HG03175 (cell line): Measurements from ENCODE around the gene HIVEP3.

ENCODE experiments used
- ATAC-seq: cut with Tn5 transposase; IDR thresholded peaks from one replicate; pipeline ENCODE4 v1.9.1; 2021; ENCODE audit warnings: mild to moderate bottlenecking, moderate library complexity; ENCODE audit not compliant: unreplicated experiment

Gene HIVEP3

DNA sequence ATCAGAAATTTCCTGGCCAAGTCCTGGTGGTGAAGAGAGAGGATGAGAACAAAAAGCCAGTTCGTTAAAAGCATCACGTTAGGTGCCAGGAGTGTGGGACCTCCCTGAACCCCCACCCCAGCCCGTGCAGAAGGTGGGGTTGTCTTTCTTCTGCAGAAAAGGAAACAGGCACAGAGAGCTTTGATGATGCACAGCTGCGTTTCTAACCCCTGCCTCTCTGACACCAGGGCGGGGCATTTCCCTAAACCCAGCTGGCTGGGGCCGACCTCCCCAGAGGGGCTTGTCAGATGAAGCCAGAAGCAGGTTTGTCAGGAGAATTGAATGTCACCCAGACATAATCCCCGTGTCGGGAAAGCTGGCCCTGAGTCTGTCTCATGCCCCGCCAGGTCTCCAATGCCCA, 244.9 kb downstream of the HIVEP3 start:
- no peak for ATAC-seq

DNA sequence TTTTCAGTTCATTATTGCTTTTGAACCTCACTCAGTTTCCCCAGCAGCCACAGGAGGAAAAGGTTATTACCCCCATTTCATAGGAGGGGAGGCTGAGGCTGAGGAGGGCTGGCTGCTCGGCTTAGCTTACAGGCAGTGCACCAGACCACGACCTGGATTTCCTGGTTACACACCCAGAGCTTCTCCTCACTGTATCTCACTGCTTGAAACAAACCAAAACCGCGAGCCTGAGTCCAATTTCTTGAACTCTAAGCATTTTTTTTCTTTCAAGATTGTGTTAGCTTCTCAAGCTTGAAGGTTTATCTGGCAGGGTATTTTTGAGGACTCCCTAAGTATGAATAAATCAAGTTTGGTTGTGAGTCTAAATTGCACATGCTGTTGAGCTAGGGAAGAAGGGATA, 245.3 kb downstream of the HIVEP3 start:
- peak; percentile 62 for ATAC-seq

DNA sequence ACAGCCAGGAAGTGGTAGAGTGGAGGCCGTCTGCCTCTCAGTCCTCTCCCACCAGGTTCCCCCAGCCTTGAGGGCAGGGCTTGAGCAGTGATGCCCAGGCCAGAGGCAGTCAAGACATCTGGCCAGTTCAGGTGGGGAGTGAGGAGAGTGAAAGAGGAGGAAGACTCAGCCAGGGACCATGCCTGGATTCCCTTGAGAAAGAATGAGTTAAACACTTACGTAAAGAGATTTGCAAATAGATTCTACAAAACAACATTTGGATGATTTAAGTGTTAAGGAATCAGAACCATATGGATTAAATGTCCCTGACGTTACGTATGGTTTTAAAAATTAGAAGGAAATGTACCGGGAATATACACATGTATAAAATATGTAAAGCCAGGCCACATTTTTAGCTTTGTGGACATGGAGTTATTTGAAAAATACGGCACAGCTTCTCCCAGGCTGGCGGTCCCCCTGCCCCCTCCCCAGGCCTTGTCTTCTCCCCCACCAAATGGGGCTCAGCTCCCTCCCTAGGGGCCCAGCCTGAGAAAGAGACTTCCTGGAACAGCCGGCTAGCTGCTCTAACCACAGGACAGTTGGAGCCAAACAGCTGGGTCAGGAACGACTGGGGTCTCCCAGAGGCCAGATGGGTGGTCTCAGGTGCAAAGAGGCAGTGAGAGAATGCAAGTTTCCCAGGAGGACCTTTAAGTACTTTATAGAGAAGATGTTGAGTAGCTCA, 245.9 kb downstream of the HIVEP3 start:
- no peak for ATAC-seq

DNA sequence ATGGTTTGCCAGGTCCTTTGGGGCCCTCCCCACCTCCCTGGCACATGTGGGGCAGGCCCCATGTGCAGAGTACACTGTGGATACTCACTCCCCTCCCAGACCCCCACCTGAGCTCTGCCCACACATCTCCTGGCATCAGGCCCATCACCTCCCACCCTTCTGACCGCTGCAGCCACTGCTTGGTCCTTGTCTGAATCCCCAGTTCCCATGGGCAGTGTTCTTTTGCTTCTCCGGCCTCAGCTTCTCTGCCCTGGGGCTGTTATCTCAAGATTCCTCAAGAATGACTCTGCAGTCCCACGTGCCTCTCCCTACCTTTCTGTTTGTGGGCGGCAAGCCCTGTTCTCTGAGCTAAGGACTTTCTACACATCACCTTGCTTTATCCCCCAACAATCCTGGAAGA, 246.5 kb downstream of the HIVEP3 start:
- no peak for ATAC-seq

DNA sequence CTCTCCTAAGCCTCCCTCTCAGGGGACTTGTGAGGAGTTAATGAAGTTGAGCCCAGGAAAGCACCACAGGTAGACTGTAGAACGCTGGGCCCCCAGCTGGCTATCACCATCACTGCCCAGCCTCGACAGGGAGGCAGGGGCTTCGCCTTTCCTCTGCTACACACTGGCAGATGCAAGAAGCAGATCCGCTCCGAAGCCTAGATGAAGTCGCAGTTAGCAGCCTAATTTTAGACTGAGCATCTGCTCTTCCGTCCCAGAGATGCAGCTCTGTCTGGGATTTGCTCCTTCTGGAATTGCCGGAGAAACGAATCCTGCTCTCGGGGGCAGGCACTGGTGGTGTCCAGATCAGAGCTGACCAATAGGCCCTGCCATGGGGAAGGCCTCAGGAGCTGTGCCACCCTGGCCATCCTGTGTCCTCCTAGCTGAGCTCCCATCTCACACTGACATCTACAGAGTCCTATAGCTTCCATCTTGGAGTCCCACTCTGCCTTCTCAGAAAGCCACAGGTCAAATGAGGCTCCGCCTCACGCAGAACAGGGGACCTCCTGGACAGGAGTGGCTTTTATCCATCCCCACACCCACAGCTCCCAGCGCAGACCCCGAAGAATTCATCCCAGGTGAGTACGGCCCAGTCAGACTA, 247.5 kb downstream of the HIVEP3 start:
- ATAC-seq = no peak

DNA sequence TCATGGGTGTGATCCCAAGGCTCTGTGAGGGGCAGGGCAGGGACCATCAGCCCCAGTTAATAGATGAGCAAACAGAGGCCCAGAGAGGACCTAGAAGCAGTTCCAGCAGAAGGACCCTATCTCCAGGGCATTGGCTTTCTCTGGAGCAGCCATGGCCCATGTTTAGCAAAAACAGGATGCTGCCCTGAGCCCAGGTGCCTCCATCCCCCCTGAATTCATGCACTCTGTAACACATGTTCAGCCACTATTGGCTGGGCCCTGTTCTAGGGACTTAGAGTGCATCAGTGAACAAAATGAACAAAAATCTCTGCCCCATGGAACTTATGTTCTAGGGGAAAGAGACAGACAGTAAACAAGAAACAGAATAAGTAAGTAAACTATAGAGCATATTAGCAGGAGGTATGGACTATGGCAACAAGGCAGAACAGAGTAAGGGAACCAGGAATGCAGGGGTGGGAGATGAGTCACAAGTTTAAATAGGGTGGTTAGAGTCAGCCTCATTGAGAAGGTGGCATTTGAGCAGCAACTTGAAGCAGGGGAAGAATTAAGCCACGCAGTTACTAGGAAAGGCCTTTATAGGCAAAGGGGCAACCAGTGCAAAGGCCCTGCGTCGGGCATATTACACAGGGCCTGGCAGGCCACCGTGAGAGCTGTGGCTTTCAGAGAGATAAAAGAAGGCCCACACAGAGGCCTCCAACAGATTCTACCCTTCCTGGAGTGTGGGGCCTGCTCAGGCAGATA, 248.3 kb downstream of the HIVEP3 start:
- no peak for ATAC-seq

DNA sequence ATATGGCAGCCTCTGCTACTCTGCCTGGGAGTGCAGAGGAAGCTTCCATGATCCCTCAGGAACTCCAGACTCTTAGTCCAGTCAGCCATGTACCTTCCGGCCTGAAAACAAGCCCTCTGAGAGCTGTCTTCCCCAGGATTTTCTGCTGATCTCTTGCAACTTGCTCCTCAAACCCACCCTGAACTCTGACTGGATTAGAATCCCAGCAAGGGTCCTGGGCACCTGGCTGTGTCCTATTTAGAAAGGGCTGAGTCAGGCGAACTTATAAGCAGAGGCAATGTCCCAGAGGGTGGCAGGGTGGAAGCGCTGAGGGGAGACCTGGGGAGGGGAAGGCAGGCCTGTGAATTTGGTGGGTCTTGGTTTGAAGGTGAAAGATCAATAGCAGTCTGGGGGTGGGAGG, 249.8 kb downstream of the HIVEP3 start:
- no peak for ATAC-seq

DNA sequence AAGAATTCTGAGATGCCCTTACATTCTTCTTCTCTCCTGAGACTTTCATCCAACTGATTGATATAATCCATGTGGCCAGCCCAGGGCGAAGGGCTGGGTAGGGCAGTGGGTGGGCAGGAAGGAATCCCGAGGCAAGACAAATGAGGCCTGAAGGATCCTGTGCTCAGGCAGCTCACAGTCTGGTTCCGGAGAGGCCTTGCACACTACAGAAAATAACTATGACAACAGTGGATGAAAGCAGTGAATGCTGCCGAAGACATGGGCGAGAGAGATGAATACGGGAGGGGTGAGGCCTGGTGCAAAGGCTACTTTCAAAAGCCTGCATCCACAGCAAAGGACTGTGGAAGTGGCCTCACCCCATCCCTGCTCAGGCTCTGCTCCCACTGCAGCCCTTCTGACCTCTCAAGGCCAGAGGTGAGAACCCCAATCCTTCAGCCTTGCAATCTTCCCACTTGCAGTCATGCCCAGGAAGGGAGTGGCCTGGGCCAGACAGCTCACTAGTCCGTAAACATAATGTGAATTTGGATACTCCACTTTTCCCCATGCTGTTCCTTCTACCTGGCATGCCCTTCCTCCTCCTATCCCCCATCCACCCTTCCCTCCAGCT, 250.6 kb downstream of the HIVEP3 start:
- ATAC-seq = no peak

DNA sequence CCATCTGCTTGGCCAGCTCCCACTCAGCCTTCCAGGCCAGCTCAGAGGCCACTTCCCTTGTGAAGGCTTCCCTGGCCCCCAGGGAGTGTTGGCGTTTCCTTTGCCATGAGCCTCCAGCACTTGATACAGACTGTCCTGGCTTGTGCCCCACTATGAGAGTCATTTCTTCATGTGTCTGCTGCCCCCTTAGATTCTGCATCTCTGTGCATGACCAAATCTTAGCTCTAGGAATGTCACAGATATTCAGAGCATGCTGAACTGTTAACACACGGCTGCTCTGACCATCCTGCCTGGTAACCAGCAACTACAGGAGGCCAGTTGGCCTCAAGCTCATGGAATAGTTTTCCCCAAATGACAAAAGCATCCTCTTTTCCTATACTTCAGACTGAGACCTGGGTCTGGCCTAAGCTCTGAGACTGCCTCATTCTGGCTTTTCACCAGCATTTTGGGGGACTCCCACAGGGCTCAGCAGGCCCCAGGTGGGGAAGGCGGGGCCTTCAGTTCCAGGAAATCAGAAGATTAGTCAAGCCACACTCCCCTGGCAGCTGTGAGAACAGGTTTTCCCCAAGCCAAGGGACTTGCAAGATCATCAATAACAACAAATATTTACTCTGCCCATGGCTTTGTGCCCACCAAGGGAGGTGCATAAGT, 251.6 kb downstream of the HIVEP3 start:
- no peak for ATAC-seq

DNA sequence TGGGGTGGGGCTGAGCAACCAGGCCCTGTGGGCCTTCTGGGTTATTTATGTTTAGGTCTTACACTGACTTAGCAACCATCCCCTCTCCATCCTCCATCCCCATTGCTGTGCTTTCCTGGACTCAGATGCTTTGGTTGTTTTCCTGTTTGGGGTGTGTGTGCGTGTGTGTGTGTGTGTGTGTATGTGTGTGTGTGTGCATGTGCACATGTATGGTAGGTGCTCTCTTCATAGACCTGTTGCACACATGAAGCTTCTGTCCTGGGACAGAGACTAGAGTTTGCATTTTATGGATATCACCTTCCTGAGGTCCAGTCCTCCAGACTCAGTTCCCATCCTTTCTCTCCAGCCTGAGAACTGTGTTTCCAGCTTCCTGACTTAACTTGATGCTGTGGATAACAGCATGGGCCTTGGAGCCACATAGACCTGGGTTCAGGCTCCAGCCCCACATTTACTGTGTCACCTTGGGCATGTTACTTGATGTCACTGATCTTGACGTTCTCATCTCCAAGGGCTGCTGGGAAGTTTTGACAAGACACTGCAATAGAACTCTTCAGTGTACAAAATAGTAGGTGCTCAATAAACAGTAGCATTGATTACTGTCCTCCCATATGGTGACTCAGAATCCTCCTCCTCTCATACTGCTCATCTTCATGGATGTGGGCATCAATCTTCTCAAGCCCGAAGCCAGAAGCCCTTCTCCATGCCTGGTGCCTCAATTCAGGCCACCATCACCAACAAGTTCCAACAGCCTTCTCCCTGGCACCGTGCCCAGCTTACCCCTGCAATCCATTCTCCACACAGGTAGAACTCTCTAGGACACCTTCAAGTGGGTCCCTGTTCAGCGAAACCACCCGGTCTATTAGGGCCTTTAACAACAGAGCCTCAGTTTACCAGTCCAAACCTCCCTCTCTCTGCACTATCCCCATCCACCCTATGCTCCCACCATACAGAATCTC, 252.5 kb downstream of the HIVEP3 start:
- ATAC-seq = no peak

DNA sequence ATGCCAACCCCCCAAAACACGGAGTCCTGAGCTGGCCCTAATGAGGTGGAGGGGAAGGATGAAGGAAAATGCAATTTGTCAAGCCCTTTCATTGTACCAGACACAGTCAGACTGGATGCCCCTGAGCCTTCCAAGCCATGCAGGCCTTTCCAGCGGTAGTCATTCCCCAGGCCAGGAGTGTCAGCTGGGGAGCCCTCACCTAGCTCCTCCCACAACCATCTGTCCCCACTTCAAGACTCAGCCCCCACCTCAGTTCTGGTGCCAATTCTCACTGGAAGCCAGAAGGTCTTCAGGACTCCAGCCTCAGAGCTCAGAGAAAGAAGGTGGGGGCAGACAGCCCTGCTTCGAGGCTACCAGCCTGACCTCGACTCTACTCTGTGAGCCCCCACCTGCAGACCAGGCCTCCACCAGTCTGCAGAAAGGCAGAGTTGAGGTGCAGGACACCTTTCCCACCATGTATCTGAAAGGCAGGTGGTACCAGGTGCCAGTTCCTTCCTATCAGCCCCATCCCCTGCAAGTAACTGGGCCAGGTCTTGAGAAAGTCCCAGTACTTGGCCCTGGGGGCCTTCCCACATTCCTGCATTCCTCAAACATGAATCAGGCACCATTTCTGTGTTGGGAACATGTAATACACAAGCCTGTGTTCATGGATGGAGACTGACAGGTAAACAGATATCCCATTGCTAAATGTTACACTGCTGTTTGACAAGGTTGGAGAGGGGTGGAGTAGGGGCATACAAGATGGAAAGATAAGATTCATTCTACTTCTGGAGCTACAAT, 253.7 kb downstream of the HIVEP3 start:
- no peak for ATAC-seq

DNA sequence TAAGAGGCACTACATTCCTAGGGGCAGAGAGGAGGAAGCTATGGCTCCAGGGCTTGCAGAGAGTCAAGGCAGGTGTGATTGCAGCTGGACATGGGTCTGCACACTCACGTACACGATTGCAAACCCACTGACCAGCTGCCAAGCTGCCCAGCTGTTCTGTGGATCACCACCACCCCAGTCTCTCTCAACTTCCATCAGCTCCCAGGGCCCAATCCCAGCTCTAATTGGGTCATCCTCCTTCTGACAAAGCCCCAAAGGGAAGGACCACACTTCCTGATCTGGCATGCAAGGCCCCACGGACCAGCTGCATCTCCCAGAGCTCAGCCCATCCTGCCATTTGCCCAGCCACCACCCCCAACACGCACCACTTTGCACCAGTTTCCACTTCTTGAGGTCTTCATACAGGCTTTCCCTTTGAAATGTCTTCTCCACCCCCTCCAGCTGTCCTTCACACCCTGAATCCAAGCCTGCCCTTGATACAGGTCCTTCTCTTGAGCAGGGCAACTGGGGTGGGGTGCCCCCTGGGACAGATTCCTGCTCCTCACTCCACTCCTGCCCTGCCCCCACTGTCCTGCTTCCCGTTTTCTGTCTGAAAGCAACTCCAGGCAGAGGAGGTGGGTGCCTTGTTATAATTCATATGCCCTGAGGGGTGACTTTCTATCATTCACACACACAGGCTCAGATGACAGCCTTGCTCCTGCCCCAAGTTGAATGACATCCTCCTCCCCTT, 254.9 kb downstream of the HIVEP3 start:
- ATAC-seq = no peak

DNA sequence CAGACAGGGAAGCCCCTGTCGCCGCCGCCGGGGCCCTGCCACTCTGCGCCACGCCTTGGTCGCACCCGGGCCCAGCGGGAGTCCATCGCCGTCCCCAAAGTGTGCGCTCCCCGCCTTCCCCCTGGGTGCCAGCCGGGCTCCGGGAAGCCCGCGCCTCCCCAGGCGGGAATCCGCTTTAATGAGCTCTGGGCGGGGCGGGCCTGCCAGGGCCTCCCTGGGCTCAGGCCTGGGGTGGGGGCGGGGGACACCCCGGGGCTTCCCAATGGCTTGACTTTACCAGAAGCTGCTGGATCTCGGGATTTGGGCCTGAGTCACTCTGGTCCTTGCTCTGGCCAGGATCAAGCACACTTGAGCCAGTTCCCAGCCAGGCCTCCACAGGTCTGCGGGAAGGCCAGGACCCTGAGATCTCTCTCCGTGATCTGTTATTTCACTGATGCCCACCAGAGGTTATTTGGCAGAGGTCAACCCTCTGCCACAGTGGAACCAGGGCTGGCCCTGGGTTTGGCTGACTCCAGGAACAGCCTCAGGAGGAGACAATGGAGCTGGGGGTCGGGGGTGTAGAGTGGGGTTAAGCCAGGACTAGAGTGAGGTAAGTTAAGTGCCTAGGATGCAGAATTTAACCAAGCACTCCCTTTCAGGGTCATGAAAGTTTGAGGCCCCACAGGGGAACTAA, 255.8 kb downstream of the HIVEP3 start:
- no peak for ATAC-seq

DNA sequence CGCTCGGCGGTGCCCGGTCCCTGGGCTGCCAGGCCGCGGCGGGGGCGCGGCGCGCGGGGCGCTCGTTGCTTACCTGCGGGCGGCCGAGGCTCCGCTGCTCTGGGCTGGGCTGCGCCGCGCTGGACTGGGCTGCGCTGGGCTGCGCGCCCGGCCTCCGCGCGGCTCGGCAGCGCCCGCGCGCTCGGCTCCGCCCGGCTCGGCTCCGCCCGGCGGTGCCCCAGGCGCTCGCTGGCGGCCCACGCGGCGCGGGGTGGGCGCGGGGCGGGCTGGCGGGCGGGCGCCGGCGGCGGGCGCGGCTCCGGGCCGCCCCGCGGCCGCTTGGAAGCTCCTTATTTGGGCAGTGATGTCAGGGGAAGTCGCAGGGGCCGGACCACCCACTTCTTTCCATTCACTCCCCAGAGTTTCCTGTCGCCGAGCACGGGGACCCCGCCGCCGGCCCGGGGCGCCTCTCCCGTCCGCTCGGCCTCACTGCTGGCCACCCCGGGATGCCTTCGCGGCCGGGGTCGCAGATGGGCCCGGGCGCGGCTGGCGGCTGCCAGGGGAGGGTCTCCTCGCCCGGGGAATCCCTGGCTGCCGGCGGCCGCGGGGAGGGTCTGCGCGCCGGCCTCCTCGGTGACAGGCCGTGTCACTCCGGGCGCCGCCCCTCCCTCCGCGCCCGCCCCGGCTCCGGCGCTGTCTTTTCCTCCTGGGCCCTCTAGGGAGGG, 256.5 kb downstream of the HIVEP3 start:
- peak; percentile 74 for ATAC-seq

DNA sequence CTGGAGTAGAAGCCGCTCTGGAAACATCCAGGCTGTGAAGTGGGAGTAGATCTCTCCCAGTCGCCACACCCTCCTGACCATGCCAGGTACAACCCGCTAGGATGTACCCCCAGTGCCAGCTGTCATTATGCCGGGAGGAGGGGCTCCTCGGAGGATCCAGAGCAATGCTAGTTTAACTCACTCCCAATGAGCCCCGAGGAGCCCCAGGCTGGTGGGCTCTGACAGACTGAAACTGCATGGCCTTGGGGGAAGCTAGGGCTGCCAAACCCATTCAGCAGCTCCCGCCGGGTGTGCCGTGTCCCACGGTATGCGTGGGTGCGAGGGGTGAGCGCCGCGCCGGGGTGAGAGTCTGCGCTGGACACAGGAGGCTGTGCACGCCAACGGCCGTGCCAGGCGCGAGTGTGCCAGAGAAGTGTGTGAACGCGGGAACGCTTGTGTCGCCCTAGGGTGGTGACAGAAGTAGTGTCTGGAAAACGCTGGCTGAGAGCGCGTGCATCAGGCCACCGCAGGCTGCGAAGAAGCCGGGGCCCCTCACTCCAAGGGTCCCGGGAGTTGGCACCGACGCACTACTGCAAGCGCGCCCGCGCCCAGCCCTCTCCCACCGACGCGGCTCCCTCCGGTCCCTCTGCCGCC, 257.2 kb downstream of the HIVEP3 start:
- peak; percentile 19 for ATAC-seq

DNA sequence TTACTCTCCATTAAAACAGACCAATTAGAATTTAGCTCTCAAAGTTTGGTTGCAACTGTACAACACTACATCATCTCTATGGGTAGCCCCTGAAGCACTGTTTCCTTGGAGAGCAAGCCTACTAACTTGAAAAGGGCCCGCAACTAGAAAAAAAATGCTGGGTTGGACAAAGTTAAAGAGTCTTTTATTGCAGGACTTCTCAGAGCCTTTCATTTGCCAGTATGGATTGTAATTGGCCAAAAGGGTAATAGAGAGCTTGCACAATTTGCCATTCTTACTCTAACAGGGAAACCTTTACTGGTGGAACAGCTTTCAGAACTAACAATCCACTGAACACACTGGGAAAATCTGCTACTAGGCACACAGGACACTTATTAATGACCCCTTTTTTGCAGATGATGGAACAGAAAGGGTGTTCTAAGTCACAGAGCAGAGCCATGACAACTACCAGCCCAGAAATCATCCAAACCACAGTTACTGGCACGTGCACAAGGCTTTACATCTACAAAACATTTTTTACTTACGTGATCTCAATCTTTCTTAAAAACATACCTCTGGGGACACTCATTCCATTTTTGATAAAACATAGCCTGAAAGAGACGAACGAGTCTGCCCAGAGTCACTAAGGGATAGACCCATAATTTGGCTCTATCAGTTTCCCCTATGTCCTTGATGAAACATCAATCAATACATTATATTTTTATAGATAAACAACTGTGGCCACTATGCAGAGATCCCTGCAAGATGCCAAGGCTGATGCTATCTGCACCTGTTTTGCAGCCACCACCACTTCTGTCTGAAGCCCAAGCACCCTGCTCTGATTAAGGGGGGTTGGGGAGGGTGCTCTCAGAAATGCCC, 257.9 kb downstream of the HIVEP3 start:
- no peak for ATAC-seq
